GM04504 (cell line): ENCODE results near the gene TOLLIP.

Experiments
- DNase-seq: peaks from one replicate; pipeline ENCODE4 v3.0.0-alpha.2; 2012; ENCODE audit warnings: low read depth

Gene TOLLIP

GRCh38 chr11:1310772-1311468, 1.5 kb upstream of the TOLLIP start:
- DNase-seq: no peak

GRCh38 chr11:1310318-1310687, 871 bp upstream of the TOLLIP start:
- no peak for DNase-seq

GRCh38 chr11:1308743-1309497, 512 bp downstream of the TOLLIP start:
- DNase-seq: no peak

DNA sequence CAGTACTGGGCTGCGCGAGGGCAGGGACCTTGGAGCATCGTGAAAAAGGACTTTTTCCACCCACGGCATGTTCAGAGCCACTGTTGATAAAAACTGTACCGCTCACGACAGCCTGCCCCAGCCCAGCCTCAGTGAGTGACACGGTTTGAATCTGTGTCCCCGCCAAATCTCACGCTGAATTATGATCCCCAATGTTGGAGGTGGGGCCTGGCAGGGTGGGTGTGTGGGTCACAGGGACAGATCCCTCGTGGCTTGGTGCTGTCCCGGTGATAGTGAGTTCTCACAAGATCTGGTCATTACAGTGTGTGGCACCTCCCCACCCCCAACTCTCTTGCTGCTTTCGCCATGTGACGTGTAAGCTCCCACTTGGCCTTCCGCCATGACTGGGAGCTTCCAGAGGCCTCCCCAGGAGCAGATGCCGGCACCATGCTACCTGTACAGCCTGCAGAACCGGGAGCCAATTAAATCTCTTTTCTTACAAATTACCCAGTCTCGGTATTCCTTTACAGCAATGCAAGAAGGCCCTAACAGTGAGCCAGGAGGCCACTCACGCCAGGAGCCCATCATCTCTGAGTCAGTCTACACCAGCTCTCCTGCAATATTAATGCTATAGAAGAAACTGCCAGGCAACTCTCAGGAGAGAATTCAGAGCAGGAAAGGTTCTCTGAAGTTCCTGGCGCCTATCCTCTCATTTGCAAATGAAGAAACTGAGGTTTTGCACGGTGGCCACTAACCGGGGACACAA, 1.3 kb downstream of the TOLLIP start:
- peak; percentile 5 for DNase-seq

GRCh38 chr11:1307163-1307870, 2.1 kb downstream of the TOLLIP start:
- DNase-seq: no peak

GRCh38 chr11:1306186-1307162, 3.0 kb downstream of the TOLLIP start:
- DNase-seq: no peak

GRCh38 chr11:1305501-1306056, 3.9 kb downstream of the TOLLIP start:
- DNase-seq: no peak

GRCh38 chr11:1305063-1305495, 4.4 kb downstream of the TOLLIP start:
- DNase-seq: no peak

DNA sequence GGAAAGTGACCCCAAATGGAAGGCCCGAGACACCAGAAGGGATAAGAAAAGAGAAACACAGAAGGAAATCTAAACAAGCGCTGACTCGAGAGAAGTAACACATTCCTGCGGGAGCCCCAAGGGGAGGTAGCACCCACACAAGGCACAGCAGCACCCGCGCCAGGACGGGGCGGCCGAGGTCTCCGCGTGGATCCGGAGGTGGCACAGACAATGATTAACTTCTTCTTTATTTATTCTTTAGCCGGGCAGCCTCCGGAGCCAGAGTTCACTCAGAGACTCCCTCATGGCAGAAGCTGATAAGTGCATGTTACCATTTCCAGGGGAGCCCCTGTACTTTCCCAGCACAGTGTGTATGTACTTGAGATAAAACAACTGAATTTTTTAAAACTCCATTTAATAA, 5.1 kb downstream of the TOLLIP start:
- DNase-seq: no peak

DNA sequence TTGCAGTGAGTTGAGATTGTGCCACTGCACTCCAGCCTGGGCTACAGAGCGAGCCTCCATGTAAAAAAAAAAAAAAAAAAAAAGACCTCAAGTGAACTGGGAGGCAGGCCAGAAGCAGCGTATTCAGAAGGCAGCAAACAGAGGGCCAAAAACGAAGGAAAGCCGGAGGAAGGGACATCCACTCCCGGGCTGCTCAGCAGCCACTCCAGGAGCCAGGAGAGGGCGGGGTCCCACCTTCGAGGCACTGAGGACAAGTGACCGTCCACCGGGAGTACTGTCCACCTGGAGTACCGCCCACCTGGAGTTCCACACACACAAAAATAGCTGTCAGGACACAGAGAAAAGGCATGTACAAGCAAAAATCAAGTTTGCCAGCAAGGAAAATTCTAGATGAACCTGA, 5.5 kb downstream of the TOLLIP start:
- no peak for DNase-seq

DNA sequence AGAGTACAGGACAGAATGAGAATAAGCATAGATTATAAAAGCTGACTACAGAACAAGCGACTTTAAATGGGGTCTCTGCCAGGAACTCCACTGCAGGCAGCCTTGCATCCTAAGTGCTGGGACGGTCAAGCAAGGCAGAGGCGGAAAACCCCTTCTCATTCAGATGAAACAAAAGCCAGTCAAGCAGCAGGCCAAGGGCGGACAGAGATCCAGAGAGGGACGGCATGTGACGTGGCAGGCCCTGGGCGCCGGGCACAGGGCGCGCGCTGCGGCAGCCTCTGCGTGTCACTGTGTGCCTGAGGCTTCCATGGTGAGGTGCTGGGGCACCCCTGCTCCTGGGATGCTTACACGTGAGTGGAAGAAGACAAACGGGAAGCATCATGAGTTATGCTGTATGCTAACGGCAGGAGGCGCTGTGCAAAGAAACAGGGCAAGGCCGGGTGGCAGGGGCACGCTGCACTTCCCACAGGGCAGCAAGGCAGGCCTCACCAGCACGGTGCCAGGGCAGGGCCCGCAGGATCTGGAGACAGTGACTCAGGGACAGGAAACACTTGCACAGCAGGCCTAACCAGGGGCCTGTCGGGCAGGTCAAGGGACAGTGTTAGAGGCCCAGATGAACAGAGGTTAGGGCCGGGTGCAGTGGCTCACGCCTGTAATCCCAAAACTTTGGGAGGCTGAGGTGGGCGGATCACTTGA, 6.2 kb downstream of the TOLLIP start:
- DNase-seq: no peak

DNA sequence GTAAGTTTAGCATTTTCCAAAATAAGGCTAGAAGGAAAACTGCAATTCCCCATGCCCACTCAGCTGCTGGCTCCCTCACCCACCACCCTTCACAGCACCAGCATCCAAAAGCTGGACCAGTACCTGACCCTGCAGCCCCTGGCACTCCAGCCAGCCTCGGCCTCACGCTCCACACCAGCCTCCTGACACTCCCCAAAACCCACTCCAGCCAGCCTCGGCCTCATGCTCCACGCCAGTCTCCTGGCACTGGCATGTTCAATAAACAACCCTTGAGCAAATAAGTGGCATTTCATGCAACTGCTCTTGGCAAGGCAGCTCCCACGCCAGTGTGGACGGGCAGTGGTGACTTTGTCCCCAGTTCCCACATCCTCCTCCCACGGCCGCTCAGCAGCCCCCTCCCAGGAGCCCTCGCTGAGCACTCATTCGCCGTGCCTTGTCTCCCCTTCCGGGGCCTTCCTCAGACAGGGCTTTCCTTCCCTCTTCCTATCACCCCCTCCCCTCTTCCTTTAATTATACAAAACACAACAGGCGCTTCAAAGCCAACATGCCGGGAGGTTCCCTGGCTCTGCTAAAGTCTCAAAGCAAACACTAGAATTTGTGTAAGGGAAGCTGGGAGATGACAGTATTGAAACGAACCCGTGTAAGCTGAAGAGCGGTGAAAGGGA, 6.8 kb downstream of the TOLLIP start:
- DNase-seq: no peak

GRCh38 chr11:1302041-1302460, 7.4 kb downstream of the TOLLIP start:
- no peak for DNase-seq

DNA sequence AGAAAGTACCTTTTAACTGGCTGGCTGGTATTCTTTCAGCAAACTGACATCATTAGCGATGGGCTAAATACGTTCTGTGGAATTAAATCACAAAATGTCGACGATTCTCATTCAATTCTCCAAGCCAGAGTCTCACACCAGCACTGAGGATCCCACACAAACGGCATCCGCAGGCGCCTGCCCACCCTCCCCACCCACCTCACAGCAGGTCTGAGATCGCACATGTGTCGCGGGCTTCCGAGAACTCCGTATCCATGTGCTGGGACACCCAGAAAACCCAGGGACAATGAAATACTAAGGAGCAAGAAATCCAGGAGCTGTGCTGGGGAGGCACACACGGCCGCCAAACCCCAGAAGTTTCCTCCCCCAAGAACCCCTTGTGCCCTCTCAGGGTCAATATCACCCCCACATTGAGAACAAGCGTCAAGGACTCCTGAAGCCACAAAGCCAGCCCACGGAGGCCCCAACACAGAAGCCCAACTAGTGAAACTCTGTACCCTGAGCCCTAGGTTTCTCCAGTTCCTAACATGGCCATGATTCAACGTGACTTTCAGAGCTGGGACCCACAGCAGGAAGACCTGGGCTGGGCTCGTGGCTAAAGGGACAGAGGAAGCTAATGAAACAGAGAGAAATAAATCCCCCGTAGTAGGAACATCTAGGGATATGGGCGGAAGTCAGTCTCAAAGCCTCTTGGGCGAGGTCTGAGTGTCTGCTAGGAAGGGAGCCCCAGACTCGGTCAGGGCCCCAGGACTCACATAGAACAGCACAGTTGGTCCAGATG, 8.0 kb downstream of the TOLLIP start:
- no peak for DNase-seq

DNA sequence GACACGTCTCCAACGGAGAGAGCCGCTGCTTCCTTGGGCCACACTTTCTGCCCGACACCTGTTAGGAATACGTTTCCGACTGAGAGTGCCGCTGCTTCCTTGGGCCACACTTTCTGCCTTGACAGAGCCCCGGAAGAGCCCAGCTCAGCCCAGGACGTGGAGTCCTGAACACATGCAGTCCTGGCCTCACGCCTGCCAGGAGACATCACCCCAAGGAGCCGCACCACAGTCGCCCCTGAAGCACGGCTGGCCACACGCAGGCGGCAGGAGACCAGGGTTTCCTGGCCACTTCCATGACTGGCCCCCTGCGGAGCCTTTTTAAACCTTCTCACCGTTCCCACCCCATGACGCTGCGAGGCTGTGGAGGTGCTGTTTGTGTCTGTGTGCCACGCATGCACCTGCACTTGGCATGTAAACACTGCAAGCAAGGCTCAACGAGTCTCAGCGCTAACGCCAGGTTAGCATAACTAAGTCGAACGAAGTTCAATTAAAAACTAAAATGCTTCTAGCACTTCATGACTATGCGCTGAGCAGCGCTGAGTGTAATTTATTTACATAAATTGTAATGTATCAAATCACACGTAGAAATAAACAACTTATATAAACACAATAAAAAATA, 8.8 kb downstream of the TOLLIP start:
- no peak for DNase-seq

- DNase-seq: no peak
Measured at GRCh38 chr11:1300121-1300520, 9.3 kb downstream of the TOLLIP start.

- DNase-seq: no peak
Measured at GRCh38 chr11:1299621-1300020, 9.8 kb downstream of the TOLLIP start.
